NCI-H345 (cell line): ENCODE results near the gene CHADL.
A peak's percentile ranks its signal among the peaks of the same experiment; 100 is the strongest.

Experiments
- DNase-seq: peaks from one replicate; lab custom pipeline; 2025; lab: John Stamatoyannopoulos, UW

Gene CHADL

DNA sequence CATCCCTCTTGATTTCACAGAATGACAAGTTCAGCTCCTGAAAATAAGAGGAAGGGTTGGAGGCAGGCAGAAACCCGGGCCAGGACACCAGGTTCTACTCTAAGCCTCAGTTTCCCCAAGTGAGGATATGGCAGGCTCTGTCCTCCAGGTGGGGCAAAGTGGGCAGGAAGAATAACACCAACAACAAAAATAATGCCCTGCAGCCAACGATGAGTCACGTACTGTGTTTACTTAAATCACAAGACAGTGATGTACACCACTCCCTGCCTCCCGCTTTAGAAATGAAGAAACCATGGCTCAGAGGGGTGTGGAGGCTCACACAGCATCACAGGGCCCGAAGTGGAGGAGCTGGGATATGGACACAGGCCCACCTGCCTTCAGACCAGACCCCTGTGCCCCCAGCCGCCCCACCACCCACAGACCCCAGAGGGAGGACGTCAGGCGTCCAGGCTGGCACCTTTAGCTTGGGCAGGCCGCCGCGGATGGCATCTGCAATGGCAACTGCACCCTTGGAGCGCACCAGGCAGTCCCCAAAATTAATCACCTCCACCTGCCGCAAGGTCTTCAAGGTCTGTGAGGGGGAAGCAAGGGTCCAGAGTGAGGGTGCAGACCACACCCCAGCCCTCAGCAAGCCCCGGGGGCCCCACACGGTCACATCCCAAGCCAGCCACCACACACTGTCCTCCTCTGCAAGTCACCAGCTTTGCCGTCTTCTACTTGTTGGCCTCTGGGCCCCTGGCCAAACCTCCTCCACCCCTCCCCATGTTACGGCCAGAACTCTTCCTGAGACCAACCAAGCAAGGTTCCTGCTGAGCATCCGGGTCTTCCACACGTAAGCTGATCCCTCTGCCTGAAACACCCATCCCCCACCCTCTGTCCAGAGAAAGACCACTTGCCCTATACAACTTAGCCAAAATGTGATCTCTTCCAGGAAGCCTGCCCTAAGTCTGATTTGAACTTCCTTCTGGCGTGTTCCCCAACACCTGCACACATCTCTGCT lies 15.8 kb upstream of the CHADL start:
- no peak for DNase-seq

DNA sequence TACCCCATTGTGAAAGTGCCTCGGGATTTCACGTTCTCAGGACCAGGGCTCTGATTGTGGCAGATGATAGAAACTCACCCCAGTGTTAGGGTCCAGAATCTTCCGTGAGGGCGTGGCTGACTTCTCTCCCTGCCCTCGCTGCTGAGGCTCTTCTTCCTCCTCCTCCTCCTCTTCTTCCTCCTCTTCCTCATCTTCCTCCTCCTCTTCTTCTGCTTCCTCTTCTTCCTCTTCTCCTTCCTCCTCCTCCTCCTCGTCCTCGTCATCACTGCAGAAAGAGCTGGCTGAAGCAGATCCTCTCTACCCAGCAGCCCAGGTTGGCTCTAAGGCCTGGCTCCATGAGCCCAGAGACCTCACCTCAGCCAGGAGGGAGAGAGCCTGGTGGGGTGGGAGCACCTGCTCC lies 13.5 kb upstream of the CHADL start:
- DNase-seq, result no peak

DNA sequence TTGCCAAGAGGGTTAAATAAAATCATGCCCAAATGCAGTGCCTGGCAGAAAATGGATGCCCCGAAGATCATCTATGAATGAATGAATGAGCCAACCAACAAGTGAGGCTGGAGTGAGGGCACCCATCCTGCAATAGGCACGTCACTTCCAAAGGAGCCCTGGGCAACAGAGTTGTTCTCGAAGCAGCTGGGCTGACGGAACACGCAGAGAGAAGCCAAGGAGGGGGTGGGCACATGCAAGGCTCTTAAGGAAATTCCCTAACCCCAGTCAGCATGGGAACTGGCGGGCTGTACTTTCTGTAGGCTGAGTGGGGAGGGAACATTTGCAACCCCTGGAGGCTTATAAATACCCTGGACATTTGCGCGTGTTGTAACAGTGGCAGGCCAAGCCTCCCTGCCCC lies 11.6 kb upstream of the CHADL start:
- no peak for DNase-seq

DNA sequence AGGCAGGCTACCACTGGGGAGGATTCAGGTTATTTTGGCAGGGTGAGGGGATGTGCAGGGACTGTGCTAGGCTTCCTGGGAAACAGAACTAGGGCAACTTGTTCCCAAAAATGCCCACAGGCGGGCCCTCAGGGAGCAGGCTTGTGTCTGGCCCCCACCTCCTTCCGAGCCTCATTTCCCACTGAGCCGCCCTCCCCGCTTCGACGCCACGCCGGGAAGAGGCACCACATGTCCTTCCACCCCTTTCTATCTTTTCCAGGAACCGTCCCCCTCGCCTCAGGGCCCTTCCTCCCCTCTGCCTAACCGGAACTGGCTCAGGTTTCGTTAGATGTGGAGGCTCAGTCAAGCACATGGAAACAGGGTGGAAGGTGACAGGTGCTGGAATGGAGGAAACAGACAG lies 9.4 kb upstream of the CHADL start:
- no peak for DNase-seq

DNA sequence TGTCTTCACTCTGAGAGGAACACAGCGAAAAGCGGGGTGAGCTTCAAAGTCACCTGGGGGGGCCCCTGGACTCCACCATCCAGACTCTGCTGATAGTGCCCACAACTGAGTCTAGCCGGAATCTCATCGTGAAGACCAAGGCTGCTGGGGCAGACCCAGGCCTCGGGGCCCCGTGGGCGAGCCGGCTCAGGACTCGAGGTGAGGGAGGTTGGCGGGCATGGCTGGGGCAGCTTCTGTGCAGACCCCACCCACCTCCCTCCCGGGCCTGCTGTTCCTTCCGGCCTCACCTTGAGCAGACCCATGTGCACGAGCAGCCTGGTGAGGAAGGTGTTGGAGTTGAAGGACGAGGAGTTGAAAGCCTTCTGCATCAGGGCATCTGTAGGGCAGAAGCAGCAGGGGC lies 8.7 kb upstream of the CHADL start:
- no peak for DNase-seq

DNA sequence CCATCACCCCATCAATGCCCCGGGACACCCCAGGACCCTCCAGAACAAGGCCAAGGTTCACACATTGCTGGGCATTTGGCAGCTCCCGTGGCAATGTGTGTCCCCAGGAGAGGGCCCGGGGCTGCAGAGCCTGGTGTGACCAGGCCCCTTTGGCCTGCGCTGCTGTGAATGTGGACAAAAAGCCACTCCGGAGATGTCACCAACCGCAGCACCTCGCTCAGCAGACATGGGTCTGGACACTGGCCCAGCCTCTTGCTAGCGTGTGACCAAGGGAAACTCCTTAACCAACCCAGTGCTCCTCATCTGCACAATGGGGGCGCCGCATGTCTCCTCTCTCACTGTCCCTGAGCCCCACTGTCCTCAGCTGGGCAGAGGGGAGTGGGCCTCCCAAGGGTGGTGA lies 8.0 kb upstream of the CHADL start:
- DNase-seq, result no peak

DNA sequence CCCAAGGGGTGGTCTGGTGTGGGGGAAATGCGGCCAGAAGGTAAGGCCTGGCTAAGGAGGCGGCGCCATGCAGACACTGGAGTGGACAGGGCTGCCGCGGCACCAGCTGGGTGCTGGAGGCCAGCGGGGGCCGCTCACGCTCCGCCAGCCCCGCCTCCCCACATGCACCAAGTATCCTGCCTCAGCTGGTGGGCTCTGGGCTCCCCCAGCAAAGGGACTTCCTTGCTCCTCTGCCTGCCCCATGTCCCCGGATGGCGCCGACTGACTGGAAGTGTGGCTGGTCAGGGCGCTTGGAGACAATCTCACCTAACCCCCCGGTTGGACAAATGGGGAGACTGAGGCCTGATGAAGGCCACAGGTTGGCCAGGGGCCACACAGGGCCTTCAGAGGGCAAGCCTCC lies 7.6 kb upstream of the CHADL start:
- DNase-seq, result no peak

DNA sequence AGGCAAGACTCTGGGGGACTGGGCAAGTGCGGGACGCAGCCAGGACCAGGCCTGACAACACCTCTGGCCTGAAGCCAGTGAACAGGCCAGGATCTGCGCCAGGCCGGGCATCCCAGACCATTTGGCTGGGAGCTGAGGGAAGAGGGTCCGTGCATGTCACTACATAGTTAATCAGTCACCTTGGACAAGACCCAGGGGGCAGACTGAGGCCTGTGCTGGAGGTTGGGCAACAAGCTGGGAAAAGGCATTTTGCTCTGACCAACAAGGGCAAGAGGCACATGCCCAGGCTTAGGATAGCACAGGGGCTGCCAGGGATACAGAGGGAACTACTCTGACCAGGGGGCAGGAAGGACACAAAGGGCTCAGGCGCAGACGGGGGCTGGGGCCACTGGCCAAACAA lies 7.0 kb upstream of the CHADL start:
- no peak for DNase-seq

DNA sequence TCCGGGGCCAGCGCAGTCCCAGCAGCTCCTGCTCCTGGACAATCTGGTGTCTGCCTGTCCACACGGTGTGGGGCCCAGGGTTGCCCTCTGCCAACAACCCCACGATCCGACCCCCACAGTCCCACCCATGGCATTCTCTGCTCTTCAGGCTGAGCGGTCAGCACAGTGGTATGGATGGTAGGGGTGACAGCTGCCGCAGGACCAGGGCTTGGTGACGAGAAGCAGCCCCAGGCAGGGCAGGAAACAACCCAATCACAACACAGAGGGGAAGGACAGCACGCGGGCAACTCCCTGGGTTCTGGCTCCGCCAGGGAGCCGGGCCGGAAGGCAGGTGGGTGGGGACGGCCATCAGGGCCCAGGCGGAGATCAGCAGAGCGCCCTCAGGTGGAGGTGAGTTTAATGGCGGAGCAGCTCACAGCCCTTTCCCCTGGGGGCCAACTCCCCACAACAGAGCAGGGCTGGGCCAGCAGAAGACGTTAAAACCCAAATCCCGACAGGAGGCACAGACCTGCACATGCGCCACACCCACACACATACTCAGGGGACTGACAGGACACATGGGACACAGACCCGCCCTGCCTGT lies 5.3 kb upstream of the CHADL start:
- no peak for DNase-seq

DNA sequence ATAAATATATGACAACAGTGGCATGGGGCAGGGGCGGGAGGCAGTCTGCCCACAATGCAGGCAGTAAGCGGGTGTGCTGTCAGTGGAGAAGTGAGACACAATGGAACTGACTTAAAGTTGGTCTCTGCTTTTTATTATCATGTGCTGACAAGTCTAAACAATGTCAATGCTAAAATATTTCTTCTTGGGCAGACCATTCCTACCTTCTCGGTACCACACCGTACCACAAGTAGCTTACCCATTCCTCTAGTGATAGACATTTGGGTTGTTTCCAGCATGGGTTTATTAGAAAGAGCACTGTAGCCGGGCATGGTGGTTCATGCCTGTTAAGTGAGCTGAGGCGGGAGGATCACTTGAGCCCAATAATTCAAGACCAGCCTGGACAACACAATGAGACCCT lies 2.6 kb upstream of the CHADL start:
- no peak for DNase-seq

DNA sequence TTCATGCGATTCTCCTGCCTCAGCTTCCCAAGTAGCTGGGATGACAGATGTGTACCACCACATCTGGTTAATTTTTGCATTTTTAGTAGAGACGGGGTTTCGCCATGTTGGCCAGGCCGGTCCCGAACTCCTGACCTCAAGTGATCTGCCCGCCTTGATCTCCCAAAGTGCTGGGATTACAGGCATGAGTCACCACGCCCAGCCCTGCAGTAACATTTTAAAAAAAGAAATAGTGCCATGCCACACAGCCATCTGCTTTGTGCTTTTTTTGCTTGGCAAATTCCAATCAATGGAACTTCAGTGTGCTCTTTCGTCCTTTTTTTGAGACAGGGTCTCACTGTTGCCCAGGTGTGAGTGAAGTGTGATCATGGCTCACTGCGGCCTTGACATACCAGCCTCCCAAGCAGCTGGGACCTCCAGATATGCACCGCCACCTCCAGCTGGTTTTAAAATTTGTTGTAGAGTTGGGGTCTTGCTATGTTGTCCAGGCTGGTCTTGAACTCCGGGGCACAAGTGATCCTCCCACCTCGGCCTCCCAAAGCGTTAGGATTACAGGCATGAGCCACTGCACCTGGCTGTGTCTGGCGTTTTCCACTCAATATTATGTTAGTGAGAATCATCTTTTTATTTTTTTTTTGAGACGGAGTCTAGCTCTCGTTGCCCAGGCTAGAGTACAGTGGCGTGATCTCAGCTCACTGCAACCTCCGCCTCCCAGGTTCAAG lies 1.8 kb upstream of the CHADL start:
- no peak for DNase-seq

DNA sequence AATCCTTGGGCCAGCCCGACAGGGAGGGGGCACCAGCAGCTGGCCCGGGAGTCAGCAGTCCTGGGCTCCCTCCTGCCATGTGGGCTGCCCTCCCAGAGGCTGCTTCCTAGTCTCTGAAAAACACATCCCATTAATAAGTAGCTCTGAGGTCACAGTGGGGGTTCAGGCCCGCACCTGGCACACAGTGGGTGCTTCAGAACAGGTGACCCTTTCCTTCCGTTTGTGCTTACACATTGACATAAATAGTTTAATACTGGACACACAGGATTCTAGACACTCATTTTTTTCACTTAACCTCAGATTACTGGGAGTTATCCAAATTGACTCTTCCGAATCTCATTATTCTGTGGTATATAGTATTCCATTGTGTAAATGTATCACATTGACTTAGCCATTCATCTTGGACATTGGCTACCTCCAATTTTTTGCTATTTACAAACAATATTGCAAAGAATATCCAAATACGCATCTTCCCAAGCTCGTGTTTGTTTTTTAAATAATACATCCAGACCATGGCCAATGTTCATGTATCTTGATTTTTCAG lies 474 bp upstream of the CHADL start:
- no peak for DNase-seq

DNA sequence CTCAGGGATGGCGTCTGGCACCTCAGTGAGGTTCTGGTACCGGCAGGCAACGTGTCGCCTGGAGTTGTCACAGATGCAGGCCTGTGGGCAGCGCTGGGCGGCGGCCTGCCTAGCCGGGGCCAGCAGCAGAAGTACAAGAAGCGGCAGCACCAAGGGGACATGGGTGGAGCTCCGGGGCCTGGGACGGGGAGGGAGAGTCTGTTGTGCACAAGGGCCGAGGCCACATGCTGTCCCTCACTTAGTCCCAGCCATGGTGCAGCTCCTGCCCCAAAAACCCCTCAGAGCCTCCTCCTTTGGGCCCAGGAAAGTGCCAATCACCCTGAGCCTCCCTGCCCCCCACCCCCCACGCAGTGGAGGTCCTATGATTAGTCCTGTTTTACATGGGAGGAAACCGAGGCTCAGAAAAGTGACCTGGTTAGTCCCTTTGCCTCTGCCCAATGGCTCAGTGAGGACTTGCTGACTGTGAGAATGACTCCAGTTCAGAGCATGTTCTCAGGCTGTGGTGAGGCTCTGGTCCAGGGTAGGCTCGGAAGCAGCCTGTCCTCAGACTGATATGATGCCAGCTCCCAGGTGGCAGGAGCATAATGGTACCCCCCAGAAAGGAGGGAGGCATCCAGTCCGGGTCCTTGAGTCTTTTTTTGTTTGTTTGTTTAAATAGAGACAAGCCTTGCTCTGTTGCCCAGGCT lies 1.1 kb downstream of the CHADL start:
- DNase-seq, result no peak

DNA sequence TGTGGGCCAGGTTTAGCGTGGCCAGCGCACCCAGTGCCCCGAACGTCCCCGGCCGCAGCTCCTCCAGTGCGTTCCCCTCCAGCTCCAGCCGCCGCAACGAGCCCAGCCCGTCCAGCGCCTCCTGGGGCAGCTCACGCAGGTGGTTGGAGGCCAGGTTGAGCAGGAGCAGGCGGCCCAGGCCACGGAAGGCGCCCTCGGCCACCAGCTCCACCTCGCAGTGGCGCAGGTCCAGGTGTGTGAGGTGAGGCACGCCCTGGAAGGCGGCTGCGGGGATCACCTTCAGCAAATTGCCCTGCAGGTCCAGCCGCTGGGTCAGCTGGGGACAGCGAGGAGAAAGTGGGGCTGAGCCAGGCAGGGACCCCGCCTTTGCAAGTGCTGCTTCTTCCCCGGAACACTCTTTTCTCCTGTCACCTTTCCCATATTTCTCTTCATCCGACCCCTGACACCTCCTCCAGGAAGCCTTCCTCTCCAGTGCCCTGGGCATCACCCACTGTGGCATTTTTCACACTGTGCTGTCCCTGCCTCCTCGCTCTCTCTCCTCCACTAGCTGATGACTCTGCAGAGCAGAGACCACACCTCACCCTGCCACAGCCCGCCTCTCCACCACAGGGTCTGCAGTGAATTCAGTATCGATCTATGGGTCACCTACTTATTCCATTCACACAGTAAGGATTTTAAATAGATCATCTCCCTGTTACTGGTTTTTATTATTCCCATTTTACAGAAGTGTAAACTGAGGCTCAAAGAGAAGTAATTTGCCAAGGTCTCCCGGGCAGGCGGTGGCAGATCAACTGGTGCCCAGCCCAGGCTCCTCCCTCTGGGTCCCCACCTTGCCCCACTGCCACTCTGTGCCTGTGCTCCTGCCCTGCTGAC lies 1.9 kb downstream of the CHADL start:
- no peak for DNase-seq

DNA sequence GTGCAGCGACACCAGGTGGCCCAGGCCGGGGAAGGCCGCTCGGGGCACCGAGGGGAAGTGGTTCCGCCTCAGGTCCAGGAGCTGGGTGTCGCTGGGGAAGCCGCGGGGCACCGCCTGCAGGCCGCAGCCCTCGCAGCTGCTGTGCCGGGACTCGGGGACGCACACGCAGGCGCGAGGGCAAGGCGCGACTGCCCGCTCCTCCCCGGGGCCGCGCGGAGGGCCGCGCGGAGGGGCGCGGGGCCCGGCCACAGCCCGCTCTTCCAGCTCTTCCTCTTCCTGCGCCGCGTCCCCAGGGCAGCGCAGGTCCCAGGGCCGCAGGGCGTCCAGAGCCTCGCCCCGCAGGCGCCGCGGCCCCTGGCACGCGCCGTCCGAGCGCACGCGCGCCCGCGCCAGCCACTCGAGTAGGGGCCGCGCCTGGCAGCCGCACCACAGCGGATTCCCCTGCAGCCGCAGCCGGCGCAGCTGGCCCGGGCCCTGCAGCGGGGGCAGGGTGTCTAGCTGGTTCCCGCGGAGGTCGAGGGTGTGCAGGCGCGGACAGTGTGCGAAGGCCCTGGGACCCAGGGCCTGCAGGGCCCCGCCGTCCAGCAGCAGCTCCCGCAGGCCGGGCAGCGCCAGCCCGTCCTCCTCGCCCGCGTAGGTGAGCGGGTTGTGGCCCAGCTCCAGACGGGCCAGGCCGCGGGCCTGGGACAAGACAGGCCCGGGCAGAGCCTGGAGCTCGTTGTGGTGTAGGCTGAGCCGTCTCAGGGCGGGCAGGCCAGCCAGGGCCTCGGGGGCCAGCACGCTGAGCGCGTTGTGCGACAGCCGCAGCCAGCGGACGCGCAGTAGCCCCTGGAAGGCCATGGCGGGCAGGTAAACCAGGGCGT lies 2.8 kb downstream of the CHADL start:
- peak; percentile 57 for DNase-seq

DNA sequence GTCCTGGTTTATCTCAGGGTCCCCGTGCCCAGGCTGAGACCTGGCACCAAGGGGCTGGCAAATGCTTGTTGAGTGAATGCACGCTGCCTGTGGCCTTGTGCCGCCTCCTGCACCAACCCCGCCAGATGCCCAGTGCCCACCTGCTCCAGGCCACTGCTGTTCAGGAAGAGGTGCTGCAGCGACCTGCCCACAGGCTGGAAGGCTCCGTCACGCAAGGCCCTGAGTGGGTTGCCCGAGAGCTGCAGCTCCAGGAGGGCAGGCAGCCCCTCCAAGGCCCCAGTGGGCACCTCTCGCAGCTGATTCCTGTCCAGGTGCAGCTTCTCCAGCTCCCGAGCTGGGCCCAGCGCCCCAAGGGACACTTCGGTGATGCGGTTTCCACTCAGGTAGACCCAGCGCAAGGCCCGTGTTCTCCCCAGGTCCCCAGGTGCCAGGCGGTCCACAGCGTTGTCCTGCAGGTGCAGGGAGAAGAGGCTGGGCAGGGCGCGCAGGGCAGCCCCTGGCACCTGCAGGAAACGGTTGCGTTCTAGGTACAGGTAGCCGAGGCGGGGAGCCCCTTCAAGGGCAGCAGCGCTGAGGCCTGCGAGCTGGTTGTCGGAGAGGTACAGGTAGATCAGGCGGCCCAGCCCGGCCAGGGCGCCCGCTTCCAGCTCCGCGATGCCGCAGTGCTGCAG lies 3.6 kb downstream of the CHADL start:
- no peak for DNase-seq

DNA sequence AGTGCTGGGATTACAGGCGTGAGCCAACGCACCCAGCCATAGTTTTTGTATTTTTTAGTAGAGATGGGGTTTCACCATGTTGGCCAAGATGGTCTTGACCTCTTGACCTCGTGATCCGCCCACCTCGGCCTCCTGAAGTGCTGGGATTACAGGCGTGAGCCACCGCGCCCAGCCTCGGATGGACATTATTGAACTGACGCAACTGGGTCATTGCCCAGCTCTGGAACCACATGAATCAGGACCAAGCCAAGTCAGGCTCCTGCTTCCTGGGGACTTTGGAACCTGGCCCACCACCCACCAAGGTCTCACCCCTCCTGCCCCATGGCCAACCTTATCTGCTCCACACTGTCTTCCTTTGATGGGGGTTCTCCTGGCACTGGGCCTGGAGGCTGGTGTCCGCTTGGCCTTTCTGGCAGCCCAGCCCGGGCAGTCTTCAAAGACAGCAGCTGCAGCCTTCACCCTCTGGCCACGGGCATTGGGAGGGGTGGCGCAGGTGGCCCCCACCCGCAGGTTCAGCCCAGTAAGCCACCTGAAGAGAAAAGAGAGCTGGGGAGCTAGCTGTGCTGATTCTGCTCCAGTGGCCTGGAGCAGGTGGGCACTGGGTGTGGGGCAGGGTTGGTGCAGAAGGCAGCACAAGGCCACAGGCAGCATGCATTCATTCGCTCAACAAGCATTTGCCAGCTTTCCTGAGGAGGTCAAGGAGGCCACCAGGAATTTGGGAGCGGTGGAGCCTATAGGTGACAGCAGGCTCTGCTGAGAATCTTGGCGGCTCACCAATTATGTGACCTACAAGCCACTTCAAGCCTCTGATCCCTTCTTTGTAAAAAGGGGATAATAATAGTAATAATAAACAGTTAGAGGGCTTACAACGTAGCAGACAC lies 5.7 kb downstream of the CHADL start:
- no peak for DNase-seq

DNA sequence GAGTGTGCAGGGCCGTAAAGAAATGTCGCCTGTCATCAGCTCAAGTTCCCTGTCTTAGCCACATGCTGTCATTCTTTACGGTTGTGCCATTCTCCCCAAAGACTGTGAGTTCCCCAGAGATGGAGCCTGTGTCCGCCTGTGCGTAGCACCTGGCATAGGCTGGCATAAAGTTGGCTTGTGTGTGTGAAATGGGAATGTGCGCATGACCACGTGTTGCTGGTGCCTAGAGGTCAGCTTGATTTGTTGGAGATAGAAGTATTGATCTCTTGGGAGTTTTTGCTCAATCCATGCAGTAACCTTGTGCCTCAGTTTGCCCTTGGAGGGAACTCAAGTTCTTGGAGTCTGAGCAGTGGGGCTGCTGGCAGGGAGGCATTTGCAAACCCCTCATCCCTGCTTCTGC lies 9.4 kb downstream of the CHADL start:
- no peak for DNase-seq

DNA sequence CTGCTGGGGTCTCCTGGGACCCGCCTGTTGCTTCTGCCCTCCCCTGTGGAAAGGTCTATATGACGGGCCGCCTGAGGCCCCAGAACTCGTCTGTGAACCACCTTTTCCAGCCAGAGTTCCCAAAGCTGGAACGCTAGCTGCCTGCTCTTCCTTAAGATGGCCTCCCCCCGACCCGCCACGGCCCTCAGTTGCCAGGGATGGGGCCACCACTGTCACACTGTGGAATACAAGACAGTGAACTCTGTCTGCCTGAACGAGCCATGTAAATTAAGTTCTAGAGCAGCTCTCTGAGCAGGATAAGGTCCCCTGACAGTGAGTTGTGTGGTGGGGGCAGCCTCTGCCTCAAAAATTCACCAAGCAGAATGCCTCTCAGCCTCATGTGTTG lies 10.3 kb downstream of the CHADL start:
- DNase-seq, result no peak
